Jurkat, Clone E6-1 (cell line): ENCODE measurements around the gene METTL18. TPM values are rescaled to one million over a fixed set of nuclear protein-coding genes. Genes with fewer than 3 reads are reported as not detected.
"Not testable (repeated sequence)": the region's sequence is repeated elsewhere in the genome, so short reads cannot be mapped to it uniquely, and the experiment has no call there.

ENCODE experiments used
- DNase-seq: peaks from one replicate; pipeline ENCODE4 v3.0.0-alpha.2; 2011; ENCODE audit warnings: low read depth, low spot score
- H3K4me3 ChIP-seq: 2 replicates; pipeline ENCODE4 v1.5.1; 2011; ENCODE audit warnings: mild to moderate bottlenecking, low read length, control low read depth, moderate library complexity
- polyA plus RNA-seq: library from polyadenylated mRNA; unstranded; fragments of >200 nt; gene quantifications from one replicate; pipeline ENCODE4 v1.2.1, GENCODE V29; 2012; ENCODE audit warnings: missing spikeins; ENCODE audit not compliant: insufficient read length, insufficient read depth

The METTL18 gene
- 16.7 TPM for polyA plus RNA-seq

- peak; percentile 97 for DNase-seq
- peak within 1 kb of the TSS; percentile 91 for H3K4me3 ChIP-seq
Measured at GRCh38 chr1:169794530-169795416, at the start of gene METTL18. TSS of gene METTL18 (minus strand) at chr1:169794907. CDS start at chr1:169793695, 1,212 bp downstream.

- no peak overlapping the region for H3K4me3 ChIP-seq
- DNase-seq, result no peak
Measured at GRCh38 chr1:169838942-169839341, 44.2 kb upstream of the METTL18 start.

DNA sequence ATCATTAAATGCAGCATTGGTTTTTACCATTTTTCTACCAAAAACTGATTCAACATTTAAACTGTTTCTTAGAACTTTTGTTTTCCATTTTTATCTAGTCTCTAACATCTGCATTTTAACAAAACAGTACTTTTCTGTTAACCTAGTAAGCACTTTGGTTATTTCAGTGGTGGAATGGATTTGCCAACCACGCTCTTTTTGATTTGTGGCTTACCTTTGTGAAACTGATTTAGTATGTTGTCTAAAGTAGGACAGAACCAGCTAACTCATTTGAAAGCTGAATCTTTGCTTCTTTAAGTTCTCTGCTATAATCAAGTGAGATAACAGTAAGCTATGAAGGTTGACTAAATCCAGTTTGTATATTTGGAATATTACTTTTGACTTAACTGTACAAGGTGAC, 41.5 kb upstream of the METTL18 start:
- H3K4me3 ChIP-seq, result no peak overlapping the region
- no peak for DNase-seq

- no peak for DNase-seq
- no peak overlapping the region for H3K4me3 ChIP-seq
Measured at GRCh38 chr1:169835647-169836046, 40.9 kb upstream of the METTL18 start.

- no peak for DNase-seq
Measured at GRCh38 chr1:169834869-169835268, 40.2 kb upstream of the METTL18 start.

DNA sequence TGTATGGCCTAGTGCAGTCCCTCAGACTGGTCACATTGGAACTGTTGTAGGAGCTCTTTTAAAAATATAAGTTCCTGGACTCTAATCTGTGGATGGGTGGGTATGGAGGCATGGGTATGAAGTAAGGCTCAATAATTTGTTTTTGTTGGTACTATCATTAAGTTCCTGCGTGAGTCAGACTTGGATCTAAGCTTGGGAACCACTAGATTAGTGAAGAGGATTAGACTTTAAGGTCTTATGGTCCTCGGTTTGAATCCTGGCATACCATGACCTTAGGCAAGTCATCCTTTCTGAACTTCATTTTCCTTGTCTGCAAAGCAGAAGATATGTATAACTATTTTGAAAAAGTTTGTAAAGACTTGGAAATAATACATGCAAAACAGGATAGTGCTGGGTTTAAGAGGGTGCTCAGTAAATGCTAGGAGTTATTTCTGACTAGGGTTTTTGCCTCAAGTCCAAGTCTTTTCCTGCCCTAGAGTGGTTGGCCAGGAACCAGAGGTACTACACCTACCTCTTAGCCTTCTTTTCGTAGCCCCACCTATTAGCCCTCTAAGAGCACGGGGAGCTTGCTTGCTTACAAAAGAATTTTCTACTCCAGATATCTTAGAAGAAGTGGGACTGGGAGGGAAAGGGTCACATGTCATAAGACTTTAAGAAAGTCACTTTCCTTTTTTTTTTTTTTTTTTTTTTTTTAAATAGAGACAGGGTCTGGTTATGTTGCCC, 38.6 kb upstream of the METTL18 start:
- H3K4me3 ChIP-seq, result no peak overlapping the region
- DNase-seq, result no peak

More at GRCh38 chr1:169834869-169835268, 40.2 kb upstream of the METTL18 start:
- H3K4me3 ChIP-seq, result no peak overlapping the region

DNA sequence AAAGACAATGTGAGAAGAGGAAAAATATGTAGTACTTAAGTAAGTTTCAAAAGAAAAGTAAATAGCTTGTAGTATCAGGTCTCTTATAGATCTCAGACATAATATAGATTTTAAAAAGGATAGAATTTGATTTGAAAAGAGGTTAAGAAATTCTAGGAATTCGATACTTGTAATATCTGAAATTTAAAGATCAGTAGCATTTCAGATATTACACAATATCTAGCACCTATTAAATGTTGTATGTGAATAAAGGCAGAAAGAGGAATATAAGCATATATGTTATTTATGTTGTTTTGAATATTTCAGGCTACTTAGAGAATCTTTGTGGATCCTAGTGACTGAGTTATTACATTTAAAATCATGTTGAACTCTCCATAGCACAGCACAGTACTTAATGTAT, 35.0 kb upstream of the METTL18 start:
- no peak overlapping the region for H3K4me3 ChIP-seq
- DNase-seq, result no peak

- no peak for DNase-seq
- no peak overlapping the region for H3K4me3 ChIP-seq
Measured at GRCh38 chr1:169824153-169824552, 29.4 kb upstream of the METTL18 start.

DNA sequence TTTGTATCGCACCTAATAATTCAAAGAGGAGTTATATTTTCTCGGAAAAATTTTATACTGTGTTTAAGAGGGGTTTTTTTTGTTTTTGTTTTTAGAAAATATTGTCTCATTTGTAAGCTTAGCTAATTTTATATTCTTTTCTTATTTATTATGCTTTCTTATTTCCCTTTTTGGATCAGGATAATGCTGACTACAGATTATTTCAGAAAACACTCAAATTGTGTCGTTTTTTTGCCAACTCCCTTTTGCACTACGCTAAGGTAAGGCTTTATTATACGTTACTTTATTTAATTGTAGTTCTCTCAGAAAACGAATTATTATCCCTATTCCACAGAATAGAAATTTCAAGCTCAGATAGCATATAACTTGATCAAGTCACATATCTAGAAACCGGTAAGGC, 26.8 kb upstream of the METTL18 start:
- DNase-seq, result no peak
- H3K4me3 ChIP-seq, result no peak overlapping the region

GRCh38 chr1:169816617-169817016, 21.9 kb upstream of the METTL18 start:
- DNase-seq, result no peak
- H3K4me3 ChIP-seq, result no peak overlapping the region

DNA sequence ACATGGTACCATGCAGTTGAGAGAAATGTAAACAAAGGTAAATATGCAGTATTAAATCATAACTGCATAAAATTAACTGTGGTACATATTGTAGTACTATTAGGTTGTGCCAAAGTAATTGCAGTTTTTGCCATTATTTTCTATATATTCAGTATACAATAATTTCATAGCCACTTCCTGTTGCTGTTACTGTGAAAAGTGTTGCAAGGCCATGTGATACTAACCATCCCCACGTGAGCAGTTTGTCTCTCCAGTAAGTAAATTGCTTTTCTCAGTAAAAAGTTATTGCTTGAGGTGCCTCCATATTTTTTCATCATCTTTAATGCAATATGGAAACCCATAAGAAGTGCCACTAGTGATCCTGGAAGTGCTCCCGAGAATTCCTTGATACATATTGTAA, 19.6 kb upstream of the METTL18 start:
- no peak overlapping the region for H3K4me3 ChIP-seq
- DNase-seq, result peak; percentile 12

DNA sequence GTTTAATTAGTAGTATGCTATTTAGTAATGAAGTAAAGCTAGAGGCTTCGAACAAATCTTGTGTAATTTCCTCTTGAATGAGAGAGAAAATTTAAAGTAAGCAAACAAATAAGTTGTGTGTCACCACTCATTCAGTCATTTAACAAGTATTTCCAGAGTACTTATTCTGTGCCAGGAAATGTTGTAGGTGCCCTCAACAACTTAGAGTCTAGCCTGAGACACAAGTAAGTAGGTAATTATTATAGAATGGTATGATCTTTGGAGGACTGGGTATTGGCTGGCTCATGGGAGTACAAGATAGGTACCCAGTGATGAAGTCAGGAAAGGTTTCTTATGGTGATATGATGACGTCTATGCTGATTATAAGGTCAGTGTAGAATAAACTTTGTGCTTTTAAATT, 17.4 kb upstream of the METTL18 start:
- H3K4me3 ChIP-seq, result no peak overlapping the region
- DNase-seq, result no peak

DNA sequence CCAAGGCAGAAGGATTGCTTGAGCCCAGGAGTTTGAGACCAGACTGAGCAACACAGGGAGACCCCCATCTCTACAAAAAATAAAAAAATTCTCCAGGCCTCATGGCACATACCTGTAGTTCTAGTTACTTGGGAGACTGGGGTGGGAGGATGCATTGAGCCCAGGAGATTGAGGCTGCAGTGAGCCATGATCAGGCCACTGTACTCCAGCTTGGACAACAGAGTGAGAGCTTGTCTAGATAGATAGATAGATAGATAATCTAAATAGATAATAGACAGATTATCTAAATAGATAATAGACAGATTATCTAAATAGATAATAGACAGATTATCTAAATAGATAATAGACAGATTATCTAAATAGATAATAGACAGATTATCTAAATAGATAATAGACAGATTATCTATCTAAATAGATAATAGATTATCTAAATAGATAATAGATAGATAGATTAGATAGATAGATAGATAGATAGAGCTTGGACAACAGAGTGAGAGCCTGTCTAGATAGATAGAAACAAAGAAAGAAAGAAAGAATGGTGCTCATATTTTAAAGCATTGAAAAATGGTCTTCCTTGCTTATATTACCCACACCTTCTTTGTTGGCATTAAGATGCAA, 16.8 kb upstream of the METTL18 start:
- H3K4me3 ChIP-seq, DNase-seq: not testable (repeated sequence)

DNA sequence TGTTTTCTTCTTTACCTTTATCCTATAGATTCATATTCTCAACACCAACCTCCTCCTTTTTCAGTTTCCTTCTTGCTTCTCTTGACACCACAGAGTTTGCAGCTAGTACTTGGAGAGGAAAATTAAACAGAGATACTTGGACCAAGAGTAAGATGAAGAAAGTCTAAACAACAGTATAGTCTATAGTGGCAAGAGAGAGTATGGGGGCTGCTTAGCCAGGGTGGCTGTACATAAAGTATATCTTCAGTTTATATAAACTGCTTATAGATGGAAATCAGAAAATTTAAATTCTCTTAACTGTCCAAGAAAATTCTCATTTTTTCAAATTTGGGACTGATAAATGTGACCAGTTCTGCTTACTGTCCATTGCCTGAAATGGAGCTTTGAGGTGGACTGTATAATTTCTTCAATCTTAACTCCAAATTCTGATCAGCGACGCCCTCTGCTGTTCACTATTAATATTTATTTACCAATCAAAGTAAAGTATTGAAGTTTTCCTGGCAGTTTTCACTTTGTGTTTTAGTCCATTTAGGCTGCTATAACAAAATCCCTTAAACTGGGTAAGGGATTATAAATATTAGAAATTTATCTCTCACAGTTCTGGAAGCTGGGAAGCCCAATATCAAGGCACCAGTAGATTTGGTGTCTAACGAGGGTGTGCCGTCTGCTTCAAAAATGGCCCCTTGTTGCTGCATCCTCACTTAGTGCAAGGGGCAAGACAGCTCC, 14.8 kb upstream of the METTL18 start:
- H3K4me3 ChIP-seq, result no peak overlapping the region
- DNase-seq, result peak; percentile 26

DNA sequence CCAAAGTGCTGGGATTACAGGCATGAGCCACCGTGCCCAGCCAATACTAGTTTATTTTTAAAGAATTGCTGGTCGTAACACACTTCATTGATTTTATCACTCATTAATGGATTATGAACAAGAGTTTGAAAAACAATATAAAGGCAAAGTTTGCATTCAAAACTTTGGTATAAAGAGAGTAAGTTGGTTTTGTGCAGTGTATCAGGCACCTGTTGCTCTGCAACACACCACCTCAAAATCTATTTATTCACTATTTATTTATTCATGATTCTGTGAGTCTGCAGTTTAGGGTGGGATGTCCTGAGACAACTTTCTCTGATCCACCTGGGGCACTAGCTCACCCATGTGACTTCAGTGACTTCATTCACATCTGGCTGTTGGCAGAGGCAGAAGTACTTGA, 10.2 kb upstream of the METTL18 start:
- no peak overlapping the region for H3K4me3 ChIP-seq
- no peak for DNase-seq

- DNase-seq, result no peak
- no peak overlapping the region for H3K4me3 ChIP-seq
Measured at GRCh38 chr1:169802888-169803287, 8.2 kb upstream of the METTL18 start.

- no peak for DNase-seq
- H3K4me3 ChIP-seq, result no peak overlapping the region
Measured at GRCh38 chr1:169797281-169797680, 2.6 kb upstream of the METTL18 start.

- H3K4me3 ChIP-seq, result peak overlapping the region; percentile 91
- no peak for DNase-seq
Measured at GRCh38 chr1:169796274-169796810, 1.6 kb upstream of the METTL18 start.

DNA sequence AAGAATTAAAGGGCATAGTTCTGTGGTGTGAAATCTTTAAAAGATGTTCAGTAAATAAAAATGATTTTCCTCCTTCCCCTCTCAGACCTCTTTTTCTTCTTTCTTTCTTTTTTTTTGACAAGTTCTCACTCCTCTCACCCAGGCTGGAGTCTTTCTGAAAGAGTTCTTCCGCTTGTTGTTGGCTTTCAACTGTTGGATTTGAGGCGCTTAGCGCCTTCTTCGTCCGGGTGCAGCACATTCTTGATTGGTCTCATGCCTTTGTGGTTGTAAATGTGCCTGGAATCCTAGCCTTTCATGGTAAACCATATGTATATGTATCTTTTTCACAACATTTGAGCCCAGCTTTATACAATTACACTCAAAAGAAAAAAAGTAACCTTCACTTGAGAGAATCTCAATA, 980 bp upstream of the METTL18 start:
- peak; percentile 68 for DNase-seq
- H3K4me3 ChIP-seq, result peak overlapping the region; percentile 91
